LoVo (cell line): ENCODE data around the gene PNKP.

Experiments used
- DNase-seq: peaks from one replicate; pipeline ENCODE4 v3.0.0-alpha.2; 2016; ENCODE audit warnings: low spot score

PNKP gene

DNA sequence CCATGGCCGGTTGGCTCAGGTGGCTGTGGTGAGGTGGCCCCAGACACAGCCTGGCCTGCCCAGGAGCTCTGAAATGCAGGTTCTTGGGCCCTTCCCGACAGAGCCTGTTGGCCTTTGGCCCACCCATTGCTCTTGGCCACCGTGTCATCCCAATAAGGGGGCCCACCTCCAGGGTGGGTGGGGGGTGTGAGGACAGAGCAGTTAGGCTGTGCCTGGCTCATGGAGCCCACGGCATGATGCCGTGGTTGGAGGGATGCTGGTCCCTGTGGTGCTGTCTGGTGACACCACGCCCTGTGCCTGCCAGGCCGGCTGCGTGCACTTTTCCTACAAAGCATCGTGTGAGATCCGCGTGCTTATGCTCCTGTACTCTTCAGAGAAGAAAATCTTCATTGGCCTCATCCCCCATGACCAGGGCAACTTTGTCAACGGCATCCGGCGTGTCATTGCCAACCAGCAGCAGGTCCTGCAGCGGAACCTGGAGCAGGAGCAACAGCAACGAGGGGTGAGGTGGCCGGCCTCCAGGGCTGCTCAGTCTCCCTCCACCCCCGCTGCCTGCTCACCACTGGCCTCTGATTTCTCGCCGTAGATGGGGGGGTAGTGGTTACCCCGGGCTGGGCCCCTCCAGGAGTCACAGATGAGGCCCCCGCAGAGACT, 7.6 kb downstream of the PNKP start:
- DNase-seq: no peak

DNA sequence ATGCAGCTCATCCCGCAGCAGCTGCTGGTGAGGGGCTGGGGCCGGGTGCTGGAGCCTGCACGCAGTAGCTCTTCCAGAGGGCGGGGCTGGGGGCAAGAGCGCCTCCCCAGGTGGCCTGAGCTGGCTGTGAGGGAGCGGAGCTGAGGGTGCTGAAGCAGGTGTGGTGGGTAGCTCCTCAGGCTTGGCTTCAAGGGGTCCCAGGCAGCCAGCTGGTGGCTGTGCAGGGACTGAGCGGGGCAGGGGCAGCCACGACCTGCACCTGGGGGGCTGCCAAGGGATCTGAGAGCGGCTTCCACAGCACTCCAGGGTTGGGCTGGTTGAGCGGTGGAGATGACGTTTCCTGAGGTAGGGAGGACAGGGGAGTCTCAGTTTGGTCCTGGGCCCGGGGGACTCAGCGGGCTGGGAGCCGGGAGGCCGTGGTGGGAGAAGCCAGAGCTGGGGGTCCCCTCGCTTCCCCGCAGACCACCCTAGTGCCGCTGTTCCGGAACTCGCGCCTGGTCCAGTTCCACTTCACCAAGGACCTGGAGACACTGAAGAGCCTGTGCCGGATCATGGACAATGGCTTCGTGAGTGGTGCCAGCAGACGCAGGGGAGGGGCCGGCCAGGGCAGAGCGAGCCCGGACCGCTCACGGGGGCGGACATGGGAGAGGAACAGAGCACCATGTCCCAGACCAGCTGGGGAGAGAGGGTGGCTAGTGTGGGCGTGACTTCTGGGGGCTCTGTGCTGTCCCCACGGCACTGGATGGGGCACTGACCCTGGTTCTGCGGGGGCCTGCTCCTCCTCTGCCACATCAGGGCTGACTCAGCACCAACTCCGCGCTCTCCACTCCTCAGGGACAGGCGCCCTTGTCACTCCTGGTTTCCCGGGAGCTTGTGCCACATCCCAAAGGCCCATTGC, 9.0 kb downstream of the PNKP start:
- DNase-seq: no peak

DNA sequence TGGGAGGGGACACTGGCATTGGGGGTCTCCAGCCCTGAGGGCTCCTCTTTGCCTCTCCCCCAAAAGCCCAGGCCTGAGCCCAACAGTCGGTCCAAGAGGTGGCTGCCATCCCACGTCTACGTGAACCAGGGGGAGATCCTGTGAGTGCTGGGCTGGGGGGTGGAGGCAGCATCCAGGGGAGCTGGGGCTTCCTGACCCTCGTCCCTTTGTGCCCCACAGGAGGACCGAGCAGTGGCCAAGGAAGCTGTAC, 9.6 kb downstream of the PNKP start:
- DNase-seq: no peak

DNA sequence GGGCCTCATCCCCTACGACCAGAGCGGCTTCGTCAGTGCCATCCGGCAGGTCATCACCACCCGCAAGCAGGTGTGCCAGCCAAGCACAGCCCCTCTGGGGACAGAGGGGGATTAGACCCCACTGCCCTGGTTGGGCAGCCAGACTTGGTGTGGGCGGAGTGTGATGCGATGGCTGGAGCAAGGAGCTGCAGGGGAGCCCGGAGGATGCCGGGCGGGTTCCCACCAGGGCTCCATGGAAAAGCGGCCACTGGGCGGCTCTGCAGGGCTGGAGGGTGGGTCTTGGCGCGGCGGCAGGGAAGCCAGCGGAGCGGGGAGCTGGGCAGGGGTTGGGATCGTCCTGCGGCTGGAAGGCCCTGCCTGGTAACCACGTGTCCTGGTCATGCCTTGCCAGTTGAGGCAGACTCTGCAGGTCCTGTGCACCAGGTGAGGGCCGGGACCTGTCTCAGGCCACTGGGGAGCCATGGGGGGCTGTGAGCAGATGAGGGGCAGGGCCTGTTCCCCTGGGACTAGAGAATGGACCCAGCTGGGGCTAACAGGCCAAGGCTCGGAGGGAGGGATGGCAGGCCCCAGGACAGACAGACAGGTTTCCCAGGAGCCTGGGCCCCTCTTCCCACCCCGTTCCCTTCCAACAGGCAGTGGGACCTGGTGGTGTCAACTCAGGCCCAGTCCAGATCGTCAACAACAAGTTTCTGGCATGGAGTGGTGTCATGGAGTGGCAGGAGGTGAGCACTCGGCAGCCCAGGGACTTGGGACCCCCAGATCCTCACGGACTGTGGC, 10.1 kb downstream of the PNKP start:
- DNase-seq: no peak

DNA sequence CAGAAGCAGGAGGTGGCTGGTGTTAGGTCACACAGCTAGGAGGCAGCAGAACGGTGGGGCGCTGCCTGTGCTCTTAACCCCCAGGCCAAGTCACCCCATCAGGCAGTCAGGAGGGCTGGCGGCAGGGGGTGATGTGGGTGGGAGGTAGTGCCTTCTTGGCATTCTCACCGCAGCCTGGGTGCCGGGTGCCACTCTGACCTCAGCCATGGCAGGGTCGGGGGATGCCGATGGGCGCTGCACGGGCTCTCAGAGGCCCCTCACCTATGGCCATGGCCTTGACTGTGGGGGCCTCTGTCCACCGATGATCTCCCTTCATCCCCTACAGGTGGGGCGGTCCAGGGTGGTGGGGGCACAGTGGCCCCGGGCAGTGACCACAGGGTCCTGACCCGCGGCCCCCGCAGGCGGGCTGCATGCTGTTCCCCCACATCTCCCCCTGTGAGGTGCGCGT, 10.8 kb downstream of the PNKP start:
- DNase-seq: no peak

DNA sequence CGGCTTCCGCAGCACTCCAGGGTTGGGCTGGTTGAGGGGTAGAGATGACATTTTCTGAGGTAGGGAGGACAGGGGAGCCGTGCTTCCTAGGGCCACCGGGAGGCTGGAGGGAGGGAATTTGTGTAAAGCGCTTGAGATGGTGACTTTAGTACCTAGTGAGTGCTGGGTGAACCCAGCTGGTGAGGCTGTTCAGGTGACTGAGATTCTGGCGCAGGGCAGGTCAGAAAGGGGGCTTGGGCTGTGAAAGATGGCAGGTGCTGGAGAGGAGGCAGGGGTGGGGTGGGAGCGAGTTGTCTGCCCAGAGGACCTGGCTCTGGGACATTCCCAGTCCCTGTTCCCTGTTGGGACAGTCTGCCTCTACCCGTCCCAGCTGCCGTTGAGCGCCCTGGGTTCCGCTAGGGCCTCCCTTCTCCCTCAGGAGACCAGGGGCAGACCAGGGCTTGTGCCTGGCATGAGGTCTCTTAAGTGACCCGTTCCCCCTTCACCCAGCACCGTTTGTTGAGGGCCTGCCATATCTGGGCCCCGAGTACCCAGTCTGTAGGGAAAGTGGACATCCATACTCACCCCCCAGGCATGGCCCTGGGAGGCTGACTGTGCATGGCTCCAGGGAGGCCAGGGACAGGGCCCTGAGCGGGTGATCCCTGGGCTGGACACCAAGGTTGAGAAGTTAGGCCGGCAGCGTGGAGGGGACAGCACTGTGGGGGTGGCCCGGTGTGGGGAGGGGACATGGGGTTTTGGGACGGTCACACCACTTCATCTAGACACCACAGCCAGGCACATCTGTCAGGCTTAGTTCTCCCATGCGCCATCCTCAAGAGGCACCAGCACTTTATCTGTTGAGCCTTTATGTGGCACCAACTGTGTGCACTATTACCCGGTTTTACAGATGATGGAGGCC, 11.5 kb downstream of the PNKP start:
- no peak for DNase-seq

DNA sequence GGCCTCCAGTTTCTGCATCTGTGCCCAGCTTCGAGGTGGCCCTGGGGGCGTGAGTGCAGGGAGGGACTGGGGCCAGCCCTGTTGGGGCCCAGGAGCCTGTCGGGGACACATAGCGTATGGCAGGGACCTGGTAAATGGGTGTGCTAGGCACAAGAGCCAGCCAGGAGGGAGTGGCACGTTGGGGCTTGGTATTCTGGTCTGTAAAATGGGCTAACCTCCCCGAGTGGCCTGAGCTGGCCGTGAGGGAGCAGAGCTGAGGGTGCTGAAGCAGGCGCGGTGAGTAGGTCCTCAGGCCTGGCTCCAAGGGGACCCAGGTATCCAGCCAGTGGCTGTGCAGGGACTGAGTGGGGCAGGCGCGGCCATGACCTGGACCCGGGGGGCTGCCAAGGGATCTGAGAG, 12.1 kb downstream of the PNKP start:
- no peak for DNase-seq

DNA sequence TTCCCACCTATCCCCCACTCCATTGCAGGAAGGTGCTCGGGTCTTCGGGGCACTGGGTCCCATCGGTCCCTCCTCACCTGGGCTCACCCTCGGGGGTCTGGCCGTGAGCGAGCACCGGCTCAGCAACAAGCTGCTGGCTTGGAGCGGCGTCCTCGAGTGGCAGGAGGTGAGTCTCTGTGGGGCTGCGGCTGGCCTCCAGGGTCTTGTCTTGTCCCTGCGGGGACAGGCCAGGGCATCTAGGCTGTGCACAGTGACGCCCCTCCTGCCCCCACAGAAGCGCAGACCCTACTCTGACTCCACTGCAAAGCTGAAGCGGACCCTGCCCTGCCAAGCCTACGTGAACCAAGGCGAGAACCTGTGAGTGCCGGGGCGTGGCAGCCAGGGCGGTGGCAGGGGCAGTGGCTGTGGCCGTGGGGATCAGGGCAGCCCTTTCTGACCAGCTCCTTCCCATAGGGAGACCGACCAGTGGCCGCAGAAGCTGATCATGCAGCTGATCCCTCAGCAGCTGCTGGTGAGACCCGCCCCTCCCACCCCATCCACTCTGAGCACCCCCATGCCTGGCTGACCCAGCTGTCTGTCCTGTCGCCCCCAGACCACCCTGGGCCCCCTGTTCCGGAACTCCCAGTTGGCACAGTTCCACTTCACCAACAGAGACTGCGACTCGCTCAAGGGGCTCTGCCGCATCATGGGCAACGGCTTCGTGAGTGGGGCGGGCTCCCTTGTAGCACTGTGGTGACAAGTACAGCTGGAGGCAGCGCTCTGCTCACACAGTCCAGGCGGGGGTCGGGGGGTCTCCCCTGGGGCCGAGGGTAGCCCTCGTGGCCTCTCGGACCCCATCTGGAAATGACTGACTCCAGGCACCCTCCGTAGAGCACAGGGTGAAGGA, 12.8 kb downstream of the PNKP start:
- DNase-seq: no peak

DNA sequence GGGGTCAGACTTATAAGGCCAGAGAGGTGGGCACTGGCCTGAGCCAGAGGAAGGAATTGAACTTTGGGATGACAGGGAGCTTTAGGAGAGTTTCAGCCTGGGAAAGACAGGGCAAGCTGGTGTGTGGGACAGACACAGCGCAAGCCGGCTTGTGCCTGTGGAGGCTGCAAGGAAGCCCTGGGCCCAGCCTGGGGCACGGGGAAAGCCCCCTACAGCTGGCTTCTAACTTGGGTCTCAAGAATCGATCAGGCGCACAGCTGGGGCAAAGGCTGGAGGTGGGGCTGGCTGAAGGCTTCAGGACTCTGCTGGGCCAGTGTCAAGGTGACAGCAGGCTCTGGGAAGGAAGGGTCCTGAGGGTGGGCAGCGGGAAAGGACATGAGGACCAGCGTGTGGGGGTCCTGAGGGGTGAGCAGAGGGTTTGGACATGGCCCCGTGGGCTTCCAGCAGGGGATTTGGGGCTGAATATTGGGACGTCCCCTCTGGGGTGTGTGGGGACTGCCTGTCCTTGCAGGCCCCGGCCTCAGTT, 13.5 kb downstream of the PNKP start:
- no peak for DNase-seq

DNA sequence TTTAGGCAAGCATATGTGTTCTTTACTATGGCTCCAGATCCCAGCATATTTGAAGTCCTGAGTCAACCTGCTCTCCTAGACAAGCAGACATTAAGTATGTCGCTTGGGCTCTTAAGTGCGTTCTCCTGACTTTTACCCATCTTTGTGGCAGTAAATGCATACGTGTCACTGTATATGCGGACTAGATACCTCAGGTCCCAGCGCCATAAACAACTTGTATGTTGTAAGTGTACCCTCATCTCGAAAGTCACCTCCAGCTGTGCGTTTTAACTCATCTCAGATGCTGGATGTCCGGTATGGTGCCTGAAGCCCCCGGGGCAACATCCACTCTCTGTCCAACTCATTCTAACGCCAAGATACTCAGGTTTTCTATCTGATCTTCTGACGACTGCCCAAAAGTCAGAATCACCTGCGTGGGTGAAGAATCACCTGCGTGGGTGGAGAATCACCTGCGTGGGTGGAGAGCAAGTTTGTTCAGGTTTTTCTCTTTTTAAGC, 14.7 kb downstream of the PNKP start:
- no peak for DNase-seq

DNA sequence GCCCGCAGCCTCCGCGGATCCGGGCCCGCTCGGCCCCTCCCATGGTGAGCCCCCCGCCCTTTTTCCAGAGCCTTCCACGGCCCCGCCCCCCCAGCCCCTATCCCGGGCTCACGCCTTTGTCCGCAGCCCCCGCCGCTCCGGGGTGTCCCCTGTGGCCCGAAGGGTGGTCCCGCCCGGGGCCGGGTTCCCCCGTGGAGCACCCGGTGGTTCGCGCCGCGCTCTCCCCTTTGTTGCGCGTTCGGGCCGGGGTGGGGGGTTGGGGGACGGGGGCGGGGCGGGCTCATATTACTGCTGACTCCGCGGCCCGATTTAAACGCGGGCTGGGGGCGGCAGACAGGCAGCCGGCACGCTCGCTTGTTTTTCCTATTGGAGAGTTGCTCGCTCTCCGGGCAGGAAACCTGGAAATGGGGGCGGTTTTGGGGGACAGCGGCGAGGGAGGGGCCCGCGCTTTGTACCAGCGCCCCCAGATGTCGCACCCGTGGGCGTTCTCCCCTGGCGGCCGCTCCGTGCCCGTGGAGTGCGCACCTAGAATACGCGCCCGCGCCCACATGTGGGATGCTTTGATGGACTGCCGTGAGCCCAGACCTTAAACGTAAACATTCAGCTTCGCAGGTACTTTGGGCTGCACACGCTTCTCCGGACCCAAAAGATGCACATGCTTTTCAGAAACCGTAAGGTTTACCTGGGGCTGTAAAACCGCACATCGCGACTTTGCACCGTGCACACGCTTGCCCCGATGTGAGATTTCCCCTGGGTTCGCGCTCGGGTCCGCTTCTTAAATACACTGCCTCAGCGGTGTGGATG, 15.7 kb downstream of the PNKP start:
- no peak for DNase-seq

DNA sequence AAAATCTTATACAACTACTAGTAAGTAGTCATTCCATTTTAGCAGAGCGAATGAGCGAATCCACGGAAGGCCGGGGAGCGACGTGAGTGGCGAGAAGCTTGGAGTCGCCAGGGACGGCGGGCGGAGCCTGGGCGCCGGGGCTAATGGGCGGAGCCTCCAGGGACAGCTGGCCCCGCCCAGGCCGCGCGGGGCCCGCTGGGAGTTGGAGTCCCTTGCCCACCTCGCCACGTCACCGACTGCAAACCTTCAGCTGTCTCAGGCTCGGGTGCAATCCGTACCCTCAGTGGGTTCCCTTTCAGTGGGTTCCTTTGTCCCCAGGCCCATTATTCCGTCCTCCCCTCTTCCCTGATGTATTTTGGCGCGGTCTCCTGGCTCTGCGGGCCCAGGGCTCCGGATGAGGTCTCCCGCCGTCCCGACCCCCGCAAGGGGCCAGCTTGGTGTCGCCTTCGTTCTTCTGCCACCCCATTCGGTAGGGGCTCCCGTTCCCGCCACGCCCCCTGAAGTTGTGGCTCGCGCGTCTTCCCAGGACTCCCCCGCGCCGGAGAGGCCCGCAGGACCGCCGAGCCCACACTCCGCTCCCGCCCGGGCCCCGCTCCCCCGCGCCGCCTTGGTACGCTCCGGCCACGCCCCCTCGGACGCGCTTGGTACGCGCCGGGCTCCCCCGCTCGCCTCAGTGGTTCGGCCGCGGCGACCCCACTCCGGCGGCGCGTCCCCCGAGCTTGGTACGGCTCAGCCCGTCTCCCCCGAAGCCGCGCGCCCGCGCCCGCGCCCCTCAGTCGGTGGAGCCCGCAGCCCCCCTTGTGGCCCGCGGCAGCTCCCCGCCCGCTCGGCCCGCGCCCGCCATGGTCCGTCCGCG, 16.7 kb downstream of the PNKP start, which contains the start of gene PTOV1:
Gene PTOV1, plus strand, starts transcription at position 673 of the 856 bp plus-strand sequence.
- peak; percentile 96 for DNase-seq

DNA sequence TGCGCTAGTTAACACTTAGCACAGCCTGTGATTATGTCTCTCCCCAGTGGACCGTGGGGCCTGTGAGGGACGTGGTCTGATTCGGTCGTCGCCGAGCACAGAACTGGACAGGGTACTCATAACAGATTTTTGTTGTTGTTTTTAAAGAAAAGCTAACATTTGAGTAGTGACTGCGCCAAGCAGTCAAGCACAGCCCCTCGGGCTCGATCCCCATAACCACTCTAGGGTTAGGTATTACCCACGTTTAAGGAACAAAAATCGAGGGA, 17.2 kb downstream of the PNKP start:
- DNase-seq: no peak

DNA sequence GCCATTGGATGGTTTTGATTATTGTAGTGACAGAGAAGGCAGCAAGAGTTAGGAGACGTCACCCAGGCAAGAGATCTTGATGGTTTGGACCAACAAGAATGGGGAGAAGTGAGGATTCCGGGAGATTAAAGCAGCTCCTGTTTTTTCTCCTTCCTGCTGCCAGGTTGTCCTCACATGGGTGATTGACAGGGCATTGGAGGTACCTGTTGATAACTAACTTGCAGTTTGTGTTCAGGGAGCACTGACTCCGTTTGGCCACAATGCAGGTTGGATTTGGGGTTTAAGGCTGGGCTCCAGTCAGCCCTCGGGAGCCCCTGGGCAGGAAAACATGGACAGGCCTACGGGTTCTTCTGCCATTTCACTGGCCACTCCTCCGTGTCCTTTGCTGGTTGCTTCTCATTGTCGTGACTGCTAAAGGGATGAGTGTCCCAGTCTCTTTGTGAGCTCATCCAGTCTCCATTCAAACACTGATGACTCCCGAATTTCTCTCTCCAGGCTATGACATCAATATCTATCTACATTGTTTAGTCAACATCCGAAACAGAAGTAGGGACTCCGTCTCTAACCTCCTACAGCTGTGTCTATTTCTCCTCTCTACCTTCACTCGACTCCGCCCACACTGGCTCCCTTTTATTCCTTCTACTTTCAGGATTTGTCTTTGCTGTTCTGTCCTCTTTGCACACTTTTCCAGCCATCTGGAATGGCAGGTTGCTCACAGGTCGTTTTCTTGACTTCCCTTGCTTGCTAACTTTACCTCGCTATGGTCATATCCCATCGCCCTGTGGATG, 17.7 kb downstream of the PNKP start:
- no peak for DNase-seq

DNA sequence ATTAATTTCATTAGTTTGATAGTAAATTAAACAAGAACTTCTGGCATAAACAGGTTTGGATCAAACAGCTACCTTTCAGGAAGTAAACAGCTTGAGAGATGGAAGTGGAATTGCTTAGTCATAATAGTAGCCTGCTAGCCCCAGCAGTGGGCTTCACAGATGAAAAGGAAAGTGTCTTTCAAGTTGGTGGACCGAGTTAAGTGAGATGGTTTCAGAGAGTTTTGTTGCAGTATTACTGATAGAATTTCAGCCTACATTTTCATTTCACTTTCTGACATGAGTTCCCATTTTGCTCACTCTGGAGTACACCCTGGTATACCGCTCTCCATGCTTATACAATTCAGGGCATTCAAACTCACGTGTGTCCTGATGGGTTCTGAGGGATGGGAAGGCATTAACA, 18.4 kb downstream of the PNKP start:
- DNase-seq: no peak

DNA sequence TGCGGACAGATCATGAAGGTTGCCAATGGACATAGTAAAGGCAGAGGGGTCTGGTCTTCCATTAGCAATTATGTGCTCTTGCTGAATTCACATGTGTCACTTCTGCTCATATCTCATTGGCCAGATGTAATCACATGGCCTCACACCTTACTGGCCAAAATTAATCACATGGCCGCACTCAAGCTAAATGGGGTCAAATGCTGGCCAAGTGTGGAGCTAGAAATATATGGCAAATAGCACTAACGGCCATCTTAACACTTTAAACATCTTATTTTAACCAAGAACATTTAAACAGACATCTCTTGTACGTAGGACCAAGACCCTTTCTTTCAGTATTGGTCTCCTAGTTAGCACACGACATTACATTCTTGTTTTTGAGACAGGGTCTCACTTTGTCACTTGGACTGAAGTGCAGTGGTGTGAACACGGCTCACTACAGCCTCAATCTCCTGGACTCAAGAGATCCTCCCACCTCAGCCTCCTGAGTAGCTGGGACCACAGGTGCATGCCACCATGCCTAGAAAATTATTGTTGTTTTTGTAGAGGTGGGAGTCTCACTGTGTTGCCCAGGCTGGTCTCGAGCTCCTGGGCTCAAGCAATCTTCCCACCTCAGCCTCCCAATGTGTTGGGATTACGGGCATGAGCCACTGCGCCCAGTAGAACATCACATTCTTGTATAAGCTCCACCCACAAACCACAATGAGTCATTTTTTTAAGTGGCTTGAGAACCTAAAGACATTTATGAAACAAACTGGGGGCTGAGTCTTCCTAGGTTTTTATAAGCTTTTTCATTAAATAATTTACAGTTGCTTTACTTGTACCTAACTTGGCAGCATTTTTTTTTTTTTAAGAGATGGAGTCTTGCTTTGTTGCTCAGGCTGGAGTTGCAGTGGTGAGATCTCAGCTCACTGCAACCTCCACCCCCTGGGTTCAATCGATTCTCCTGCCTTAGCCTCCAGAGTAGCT, 19.4 kb downstream of the PNKP start:
- DNase-seq: peak; percentile 75

DNA sequence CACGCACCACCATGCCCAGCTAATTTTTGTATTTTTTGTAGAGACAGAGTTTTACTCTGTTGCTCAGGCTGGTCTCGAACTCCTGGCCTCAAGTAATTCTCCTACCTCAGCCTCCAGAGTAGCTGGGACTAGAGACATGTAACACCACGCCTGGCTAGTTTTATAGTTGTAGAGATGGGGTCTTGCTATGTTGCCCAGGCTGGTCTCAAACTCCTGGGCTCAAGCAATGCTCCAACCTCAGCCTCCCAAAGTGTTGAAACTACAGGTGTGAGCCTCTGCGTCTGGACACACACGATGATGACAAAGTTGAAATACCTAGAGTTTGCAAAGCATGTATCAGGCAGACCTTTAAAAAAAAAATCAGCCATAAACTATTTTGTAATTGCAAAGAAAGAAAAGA, 21.0 kb downstream of the PNKP start:
- no peak for DNase-seq
